Type B pancreatic cell (in vitro differentiated cells): ENCODE measurements around the gene TBC1D22A. TPM values are rescaled to one million over a fixed set of nuclear protein-coding genes. Genes with fewer than 3 reads are reported as not detected.

Experiments used
- DNase-seq: peaks from one replicate; pipeline ENCODE4 v3.0.0; 2021; ENCODE audit warnings: mixed read lengths; ENCODE audit not compliant: unreplicated experiment; ENCODE audit errors: extremely low spot score
- H3K27ac Mint-ChIP-seq: 2 replicates; pipeline ENCODE4 v1.8.0; 2021; ENCODE audit warnings: mild to moderate bottlenecking, mixed read lengths
- H3K27me3 Mint-ChIP-seq: 2 replicates; pipeline ENCODE4 v1.8.0; 2021; ENCODE audit warnings: mixed read lengths
- H3K36me3 Mint-ChIP-seq: 2 replicates; pipeline ENCODE4 v1.8.0; 2021; ENCODE audit warnings: mixed read lengths
- H3K4me1 Mint-ChIP-seq: one replicate; pipeline ENCODE4 v1.8.0; 2021; ENCODE audit warnings: mixed read lengths; ENCODE audit not compliant: unreplicated experiment
- H3K4me3 Mint-ChIP-seq: 2 replicates; pipeline ENCODE4 v1.8.0; 2021; ENCODE audit warnings: mild to moderate bottlenecking, mixed read lengths
- H3K9me3 Mint-ChIP-seq: 2 replicates; pipeline ENCODE4 v1.8.0; 2021; ENCODE audit warnings: mixed read lengths
- total RNA-seq: library from RNA; stranded (reverse); gene quantifications from 2 replicates; pipeline ENCODE4 v1.2.1, GENCODE V29; 2021; ENCODE audit warnings: low replicate concordance
- TF ChIP-seq, protein P1 (sequence below): fragments of 200-600 bp; sonication (generic); conservative IDR thresholded peaks from 2 replicates; pipeline ENCODE4 v1.5.0; 2021; ENCODE audit warnings: antibody characterized with exemption, mild to moderate bottlenecking

The TBC1D22A gene
- total RNA-seq, 1 donor from 2014 or later = 16.2 TPM

DNA sequence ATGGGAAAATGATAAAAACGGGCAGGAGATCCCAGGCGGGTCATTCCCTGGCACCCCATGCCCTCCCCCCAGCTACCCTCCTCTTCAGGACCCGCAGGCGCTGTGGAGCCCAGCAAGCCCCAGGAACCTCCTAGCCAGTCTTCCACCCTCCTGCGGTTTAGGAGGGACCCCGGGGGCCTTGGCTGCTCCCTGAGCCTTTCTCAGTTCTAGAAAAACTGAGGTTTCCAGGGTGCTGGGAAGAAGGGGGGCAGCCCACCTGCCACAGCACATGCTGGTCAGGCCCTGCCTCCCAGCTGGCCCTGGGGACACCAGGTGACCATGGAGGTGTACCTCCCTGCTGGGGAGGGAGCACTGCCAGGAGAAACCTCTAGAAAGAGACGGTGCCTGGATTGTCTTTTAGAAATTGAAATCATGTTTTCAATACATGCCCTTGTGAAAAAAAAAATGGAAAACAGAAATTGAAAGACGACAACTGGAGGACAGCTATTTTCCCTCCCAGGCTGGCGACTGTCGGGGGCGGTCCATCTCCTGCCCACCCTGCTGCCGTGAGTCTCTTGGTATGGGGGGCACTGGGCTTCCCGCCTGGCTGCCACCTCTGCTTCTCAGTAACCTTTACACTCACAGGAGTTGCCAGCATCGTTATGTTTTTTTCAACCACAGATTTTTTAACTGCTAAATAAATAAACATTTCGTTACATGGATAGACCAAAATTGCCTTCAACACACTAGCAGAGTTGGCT is 398.5 kb downstream of the TBC1D22A start:
- TF ChIP-seq, protein P1, sequence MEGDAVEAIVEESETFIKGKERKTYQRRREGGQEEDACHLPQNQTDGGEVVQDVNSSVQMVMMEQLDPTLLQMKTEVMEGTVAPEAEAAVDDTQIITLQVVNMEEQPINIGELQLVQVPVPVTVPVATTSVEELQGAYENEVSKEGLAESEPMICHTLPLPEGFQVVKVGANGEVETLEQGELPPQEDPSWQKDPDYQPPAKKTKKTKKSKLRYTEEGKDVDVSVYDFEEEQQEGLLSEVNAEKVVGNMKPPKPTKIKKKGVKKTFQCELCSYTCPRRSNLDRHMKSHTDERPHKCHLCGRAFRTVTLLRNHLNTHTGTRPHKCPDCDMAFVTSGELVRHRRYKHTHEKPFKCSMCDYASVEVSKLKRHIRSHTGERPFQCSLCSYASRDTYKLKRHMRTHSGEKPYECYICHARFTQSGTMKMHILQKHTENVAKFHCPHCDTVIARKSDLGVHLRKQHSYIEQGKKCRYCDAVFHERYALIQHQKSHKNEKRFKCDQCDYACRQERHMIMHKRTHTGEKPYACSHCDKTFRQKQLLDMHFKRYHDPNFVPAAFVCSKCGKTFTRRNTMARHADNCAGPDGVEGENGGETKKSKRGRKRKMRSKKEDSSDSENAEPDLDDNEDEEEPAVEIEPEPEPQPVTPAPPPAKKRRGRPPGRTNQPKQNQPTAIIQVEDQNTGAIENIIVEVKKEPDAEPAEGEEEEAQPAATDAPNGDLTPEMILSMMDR = no peak
- no peaks in the 10 kb centered on the region for H3K36me3 Mint-ChIP-seq
- peaks cover 10% of the 10 kb centered on the region for H3K4me1 Mint-ChIP-seq
- H3K4me3 Mint-ChIP-seq = no peak overlapping the region
- no peaks in the 10 kb centered on the region for H3K27me3 Mint-ChIP-seq
- DNase-seq = no peak
- H3K9me3 Mint-ChIP-seq = no peaks in the 10 kb centered on the region
- no peak overlapping the region for H3K27ac Mint-ChIP-seq

DNA sequence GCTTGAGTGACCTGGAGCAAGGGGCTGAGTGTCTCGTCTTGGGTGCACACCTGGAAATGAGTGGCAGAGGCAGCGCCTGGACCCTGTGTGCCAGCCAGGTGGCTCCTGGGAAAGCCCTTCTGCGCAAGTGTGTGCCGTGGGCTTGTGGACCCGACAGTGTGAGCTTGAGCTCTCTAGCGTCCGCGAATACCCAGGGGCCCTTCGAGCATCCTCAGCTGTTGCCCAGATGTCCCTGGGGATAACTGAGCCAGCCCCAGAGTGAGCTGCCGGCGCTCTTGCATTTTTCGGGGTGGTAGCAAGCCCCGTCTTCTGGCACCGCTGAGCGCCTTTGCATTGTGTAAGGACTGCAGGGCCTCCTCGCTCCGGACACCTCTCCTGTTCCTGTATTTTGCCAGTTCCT is 399.2 kb downstream of the TBC1D22A start:
- no peak for DNase-seq
- H3K4me3 Mint-ChIP-seq = no peak overlapping the region
- H3K4me1 Mint-ChIP-seq = peaks cover 12% of the 10 kb centered on the region
- H3K9me3 Mint-ChIP-seq = no peaks in the 10 kb centered on the region
- H3K27me3 Mint-ChIP-seq = no peaks in the 10 kb centered on the region
- H3K36me3 Mint-ChIP-seq = no peaks in the 10 kb centered on the region
- TF ChIP-seq, protein P1 = no peak
- no peak overlapping the region for H3K27ac Mint-ChIP-seq

DNA sequence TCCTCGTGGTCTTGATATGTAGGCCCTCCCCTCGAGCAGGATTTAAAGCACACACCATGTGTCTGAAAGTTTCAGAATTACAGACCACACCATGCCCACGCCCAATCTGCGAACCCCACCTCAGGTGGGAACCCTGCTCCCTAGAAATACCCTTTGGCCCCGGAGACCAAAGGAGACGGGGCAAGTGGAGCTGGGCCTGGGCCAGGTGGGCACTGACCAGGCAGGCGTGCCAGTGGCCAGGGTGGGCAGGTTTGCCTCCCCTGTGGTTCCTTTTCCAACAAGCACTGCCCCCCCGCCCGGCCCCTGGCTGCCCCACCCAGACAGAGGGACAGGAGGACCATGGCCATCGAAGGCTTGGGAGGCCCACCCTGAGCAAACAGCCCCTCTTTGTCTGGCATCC is 400.4 kb downstream of the TBC1D22A start:
- Mint-ChIP-seq H3K9me3 (no peaks in the 10 kb centered on the region), H3K27ac (no peak overlapping the region), H3K36me3 (no peaks in the 10 kb centered on the region), H3K27me3 (no peaks in the 10 kb centered on the region), H3K4me1 (peaks cover 12% of the 10 kb centered on the region), H3K4me3 (no peak overlapping the region)
- no peak for DNase-seq
- TF ChIP-seq, protein P1 = no peak

DNA sequence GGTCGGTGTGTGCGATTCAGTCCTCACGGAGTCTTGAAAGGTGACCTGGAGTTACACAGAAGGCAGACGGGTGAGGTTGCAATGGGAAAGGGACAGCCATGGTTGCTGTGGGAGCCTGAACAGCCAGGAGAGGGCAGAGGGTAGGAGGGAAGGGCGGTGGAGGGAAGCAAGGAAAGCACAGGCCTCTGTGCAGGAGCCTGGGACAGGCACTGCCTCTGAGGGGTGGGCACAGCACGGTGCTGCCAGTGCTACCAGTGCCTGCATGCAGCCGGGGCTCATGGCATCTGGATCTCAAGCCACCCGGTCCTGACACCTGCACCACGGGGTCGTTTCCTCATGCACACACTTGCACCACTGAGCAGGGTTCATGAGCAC is 401.0 kb downstream of the TBC1D22A start:
- no peaks in the 10 kb centered on the region for H3K9me3 Mint-ChIP-seq
- H3K36me3 Mint-ChIP-seq = no peaks in the 10 kb centered on the region
- DNase-seq = no peak
- no peak overlapping the region for H3K4me3 Mint-ChIP-seq
- no peaks in the 10 kb centered on the region for H3K27me3 Mint-ChIP-seq
- no peak overlapping the region for H3K27ac Mint-ChIP-seq
- TF ChIP-seq, protein P1 = no peak
- peaks cover 12% of the 10 kb centered on the region for H3K4me1 Mint-ChIP-seq

DNA sequence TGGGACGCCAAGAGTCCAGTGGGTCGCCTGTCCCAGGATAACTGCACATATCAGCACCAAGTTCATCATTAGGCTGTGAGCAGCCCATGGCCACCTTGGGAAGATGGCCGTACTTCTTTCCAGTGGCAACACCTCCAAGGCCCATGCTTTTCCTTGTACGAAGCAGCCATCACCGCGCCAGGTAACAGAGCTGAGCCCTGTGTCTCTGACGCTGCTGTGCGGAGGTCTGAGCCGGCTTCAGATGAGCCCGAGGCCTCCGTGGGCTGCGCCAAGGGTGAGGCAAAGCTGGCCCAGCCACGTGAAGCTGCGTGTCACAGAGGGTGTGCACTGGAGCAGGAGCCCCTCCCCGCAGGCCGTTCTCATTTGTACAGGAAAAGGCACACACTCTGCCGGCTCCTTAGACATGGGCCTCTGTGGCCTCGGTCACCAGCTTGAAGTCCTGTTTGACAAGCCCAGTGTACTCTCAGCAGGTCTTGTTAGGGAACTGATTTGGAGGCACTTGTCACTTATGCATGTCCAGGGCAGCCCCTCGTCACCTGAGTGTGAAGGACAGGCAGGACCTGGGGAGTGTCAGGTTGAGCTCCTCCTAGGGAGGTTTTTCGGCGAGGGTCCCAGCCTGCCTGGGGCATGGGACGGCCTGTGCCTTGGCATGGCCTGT is 401.5 kb downstream of the TBC1D22A start:
- H3K27me3 Mint-ChIP-seq = no peaks in the 10 kb centered on the region
- TF ChIP-seq, protein P1 = no peak
- no peak overlapping the region for H3K4me3 Mint-ChIP-seq
- no peaks in the 10 kb centered on the region for H3K36me3 Mint-ChIP-seq
- DNase-seq = no peak
- peaks cover 12% of the 10 kb centered on the region for H3K4me1 Mint-ChIP-seq
- no peak overlapping the region for H3K27ac Mint-ChIP-seq
- no peaks in the 10 kb centered on the region for H3K9me3 Mint-ChIP-seq
